ENCODE results near the gene CPNE5. TPM values are rescaled to one million over a fixed set of nuclear protein-coding genes. Genes with fewer than 3 reads are reported as not detected.

CPNE5 gene
- total RNA-seq, 1 experiment from 2014 or later: 0.44 TPM

DNA sequence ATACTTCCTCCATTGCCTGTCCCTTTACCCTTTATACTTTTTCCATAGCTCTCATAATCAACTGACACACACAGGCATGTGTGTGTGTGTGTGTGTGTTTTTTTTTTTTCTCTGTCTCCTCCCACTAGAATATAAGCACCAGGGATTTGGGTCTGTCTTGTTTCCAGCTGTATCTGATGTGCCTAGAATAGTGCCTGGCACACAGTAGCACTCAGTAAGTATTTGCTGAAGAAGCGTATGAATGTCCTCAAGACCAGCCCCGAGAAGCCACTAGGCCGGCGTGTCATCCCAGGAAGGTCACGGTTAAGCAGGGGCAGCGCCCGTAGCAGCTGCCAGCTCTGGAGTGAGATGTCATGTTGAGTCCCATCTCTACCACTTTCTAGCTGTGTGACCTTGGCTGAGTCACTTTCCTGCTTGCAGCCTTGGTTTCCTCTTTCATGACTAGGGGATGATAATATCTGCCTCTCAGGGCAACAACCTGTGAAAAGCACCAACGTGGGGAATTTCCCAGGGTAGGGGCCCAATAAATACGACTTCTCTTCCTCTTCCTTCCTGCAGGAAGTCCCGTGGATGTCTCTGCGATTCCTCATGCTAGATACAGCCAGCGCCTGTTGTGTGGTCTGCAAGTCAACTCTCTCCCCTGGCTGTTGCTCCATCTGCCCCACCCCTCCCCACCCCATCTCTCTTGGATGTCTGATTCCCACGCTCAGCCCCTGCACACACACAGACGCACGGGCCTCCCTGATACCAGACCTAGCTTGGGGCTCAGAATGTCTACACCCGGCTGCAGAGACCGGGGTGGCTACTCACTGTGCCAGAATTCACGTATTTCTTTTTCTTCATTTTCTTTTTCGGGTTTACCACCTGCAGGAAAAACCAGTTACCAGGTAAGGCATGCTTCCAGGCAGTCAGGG is 83.6 kb downstream of the CPNE5 start:
- Histone ChIP-seq H3K36me3 (ENCODE audit: control insufficient read depth, insufficient read depth, low read length) (no peaks in the 10 kb centered on the region), H3K4me3 (ENCODE audit: low read depth in 2 of 2, low read length in 2 of 2) (no peak overlapping the region), H3K9me3 (ENCODE audit: control insufficient read depth, insufficient read depth, low read depth, low read length) (no peaks in the 10 kb centered on the region), H3K27me3 (ENCODE audit: control insufficient read depth, insufficient read depth, low read length) (no peaks in the 10 kb centered on the region), H3K4me1 (ENCODE audit: control insufficient read depth, insufficient read depth, low read length) (peaks cover 6% of the 10 kb centered on the region), H3K27ac (ENCODE audit: low read length) (no peak overlapping the region)
- TF ChIP-seq TCF7L2 (IDR thresholded peaks at IDR 0.05; ENCODE audit: low read depth, low read length) (no peak), POLR2AphosphoS5 (IDR thresholded peaks at IDR 0.05; ENCODE audit: low read depth, low read length) (no peak), SIN3A (IDR thresholded peaks at IDR 0.05; ENCODE audit: borderline replicate concordance, insufficient read depth, low read depth, low read length) (no peak), CTCF (IDR thresholded peaks at IDR 0.05) (no peak)
- TF ChIP-seq, protein P1, sequence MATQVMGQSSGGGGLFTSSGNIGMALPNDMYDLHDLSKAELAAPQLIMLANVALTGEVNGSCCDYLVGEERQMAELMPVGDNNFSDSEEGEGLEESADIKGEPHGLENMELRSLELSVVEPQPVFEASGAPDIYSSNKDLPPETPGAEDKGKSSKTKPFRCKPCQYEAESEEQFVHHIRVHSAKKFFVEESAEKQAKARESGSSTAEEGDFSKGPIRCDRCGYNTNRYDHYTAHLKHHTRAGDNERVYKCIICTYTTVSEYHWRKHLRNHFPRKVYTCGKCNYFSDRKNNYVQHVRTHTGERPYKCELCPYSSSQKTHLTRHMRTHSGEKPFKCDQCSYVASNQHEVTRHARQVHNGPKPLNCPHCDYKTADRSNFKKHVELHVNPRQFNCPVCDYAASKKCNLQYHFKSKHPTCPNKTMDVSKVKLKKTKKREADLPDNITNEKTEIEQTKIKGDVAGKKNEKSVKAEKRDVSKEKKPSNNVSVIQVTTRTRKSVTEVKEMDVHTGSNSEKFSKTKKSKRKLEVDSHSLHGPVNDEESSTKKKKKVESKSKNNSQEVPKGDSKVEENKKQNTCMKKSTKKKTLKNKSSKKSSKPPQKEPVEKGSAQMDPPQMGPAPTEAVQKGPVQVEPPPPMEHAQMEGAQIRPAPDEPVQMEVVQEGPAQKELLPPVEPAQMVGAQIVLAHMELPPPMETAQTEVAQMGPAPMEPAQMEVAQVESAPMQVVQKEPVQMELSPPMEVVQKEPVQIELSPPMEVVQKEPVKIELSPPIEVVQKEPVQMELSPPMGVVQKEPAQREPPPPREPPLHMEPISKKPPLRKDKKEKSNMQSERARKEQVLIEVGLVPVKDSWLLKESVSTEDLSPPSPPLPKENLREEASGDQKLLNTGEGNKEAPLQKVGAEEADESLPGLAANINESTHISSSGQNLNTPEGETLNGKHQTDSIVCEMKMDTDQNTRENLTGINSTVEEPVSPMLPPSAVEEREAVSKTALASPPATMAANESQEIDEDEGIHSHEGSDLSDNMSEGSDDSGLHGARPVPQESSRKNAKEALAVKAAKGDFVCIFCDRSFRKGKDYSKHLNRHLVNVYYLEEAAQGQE (IDR thresholded peaks at IDR 0.05; ENCODE audit: insufficient read depth in 1 of 2, low read depth in 2 of 2, low read length in 1 of 2): no peak
- no peak for DNase-seq (ENCODE audit: low read depth, low spot score)
- ATAC-seq: peak; percentile 58
- no TSS peak for BruUV-seq (replicated peaks)
- intact Hi-C loops (cut with micrococcal nuclease; ENCODE audit: unreplicated experiment) (loop anchor here (10.0 kb wide), 1 partner anchor 71 kb away; no protein-coding TSS in a partner anchor), in situ Hi-C loops (cut with HindIII; ENCODE audit: low pct_unique_long_range_greater_than_20kb, low sequenced_read_pairs) (no loop called here)
- ChIA-PET CTCF (interaction anchor here (0.6 kb wide), 1 partner anchor 369 kb away, joined by 3 read pairs; no protein-coding TSS in a partner anchor), POLR2A (no interaction called here)

DNA sequence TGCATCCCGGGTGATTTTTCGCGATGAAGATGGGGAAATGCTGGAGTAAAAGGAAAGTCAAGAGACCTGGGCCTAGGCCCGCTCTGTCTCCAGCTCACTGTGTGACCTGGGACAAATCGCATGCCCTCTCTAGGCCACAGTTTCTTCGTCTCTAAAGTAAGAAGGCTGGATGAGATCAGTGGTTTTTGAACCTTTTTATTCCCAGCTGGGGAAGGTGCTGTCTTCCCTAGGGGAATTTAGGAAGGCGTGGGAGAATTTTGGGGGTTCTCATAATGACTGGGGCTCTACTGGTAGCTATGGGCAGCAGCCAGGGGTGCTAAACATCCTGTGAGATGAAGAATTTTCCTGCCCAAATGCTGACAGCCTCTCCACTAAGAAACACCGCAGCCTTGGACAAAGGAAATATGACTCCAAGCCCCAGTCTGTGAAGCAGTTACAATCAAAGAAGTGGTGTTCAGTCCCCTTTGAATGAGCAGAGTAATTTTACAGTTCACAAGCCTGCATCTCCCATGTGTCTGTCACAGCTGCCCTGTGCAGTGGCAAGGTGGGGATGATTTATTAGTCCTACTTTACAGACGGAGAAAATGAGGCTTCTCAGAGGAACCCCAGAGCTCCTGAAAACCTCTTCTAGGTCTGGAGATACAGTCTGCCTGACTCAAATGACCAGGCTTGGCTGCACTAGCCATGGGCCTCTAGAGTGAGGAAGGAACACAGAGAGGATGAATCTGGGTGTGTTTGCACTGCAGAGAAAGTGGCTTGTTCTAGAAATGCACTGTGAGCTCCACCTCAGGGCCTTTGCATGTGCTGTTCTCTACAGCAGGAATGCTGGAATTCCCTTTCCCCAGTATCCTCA is 84.4 kb downstream of the CPNE5 start:
- no peaks in the 10 kb centered on the region for H3K9me3 ChIP-seq (ENCODE audit: control insufficient read depth, insufficient read depth, low read depth, low read length)
- no peaks in the 10 kb centered on the region for H3K27me3 ChIP-seq (ENCODE audit: control insufficient read depth, insufficient read depth, low read length)
- DNase-seq (ENCODE audit: low read depth, low spot score) (no peak), ATAC-seq (no peak)
- no peak overlapping the region for H3K27ac ChIP-seq (ENCODE audit: low read length)
- BruUV-seq (replicated peaks): no TSS peak
- peaks cover 6% of the 10 kb centered on the region for H3K4me1 ChIP-seq (ENCODE audit: control insufficient read depth, insufficient read depth, low read length)
- intact Hi-C loops (cut with micrococcal nuclease; ENCODE audit: unreplicated experiment) (loop anchor here (10.0 kb wide), 1 partner anchor 70 kb away; no protein-coding TSS in a partner anchor), in situ Hi-C loops (cut with HindIII; ENCODE audit: low pct_unique_long_range_greater_than_20kb, low sequenced_read_pairs) (no loop called here)
- no peaks in the 10 kb centered on the region for H3K36me3 ChIP-seq (ENCODE audit: control insufficient read depth, insufficient read depth, low read length)
- ChIA-PET POLR2A (no interaction called here), CTCF (no interaction called here)
- TF ChIP-seq, protein P1 (IDR thresholded peaks at IDR 0.05; ENCODE audit: insufficient read depth in 1 of 2, low read depth in 2 of 2, low read length in 1 of 2): no peak
- TF ChIP-seq TCF7L2 (IDR thresholded peaks at IDR 0.05; ENCODE audit: low read depth, low read length): no peak
- no peak for TF ChIP-seq POLR2AphosphoS5 (IDR thresholded peaks at IDR 0.05; ENCODE audit: low read depth, low read length)
- no peak for TF ChIP-seq SIN3A (IDR thresholded peaks at IDR 0.05; ENCODE audit: borderline replicate concordance, insufficient read depth, low read depth, low read length)
- TF ChIP-seq CTCF (IDR thresholded peaks at IDR 0.05): no peak
- no peak overlapping the region for H3K4me3 ChIP-seq (ENCODE audit: low read depth in 2 of 2, low read length in 2 of 2)

All from Panc1 (cell line).